Duodenal mucosa (tissue), 2 donors: ENCODE measurements around the gene PCOLCE2.

Experiments used
- H3K27ac ChIP-seq: one replicate; pipeline ENCODE4 v1.7.0; 2013; ENCODE audit warnings: low read depth, low read length
- H3K27me3 ChIP-seq, 2 donors: one replicate each; pipeline ENCODE4 v1.7.0; 2013; ENCODE audit warnings: low read length in 2 of 2, control low read depth in 1 of 2; ENCODE audit not compliant: insufficient read depth in 2 of 2, control insufficient read depth in 1 of 2
- H3K36me3 ChIP-seq, 2 donors: one replicate each; pipeline ENCODE4 v1.7.0; 2013; ENCODE audit warnings: low read length in 2 of 2, control low read depth in 1 of 2; ENCODE audit not compliant: insufficient read depth in 2 of 2, control insufficient read depth in 1 of 2
- H3K4me1 ChIP-seq, 2 donors: one replicate each; pipeline ENCODE4 v1.7.0; 2013; ENCODE audit warnings: low read length in 2 of 2, control low read depth in 1 of 2; ENCODE audit not compliant: insufficient read depth in 2 of 2, control insufficient read depth in 1 of 2
- H3K4me3 ChIP-seq, 2 donors: one replicate each; pipeline ENCODE4 v1.7.0; 2013; ENCODE audit warnings: low read length in 2 of 2, low read depth in 1 of 2
- H3K9ac ChIP-seq, 2 donors: one replicate each; pipeline ENCODE4 v1.7.0; 2013; ENCODE audit warnings: low read length in 2 of 2, low read depth in 1 of 2
- H3K9me3 ChIP-seq, 2 donors: one replicate each; pipeline ENCODE4 v1.7.0; 2013; ENCODE audit warnings: low read length in 2 of 2, control low read depth in 1 of 2; ENCODE audit not compliant: control insufficient read depth in 1 of 2

The PCOLCE2 gene

GRCh38 chr3:142904639-142905436, 16.0 kb upstream of the PCOLCE2 start:
- Histone ChIP-seq H3K9me3 (no peaks in the 10 kb centered on the region), H3K4me1 (no peaks in the 10 kb centered on the region), H3K9ac (no peak overlapping the region), H3K27me3 (no peaks in the 10 kb centered on the region), H3K27ac (no peak overlapping the region), H3K36me3 (no peaks in the 10 kb centered on the region), H3K4me3 (no peak overlapping the region)

- no peaks in the 10 kb centered on the region for H3K4me1 ChIP-seq
Measured at GRCh38 chr3:142902356-142902755, 13.5 kb upstream of the PCOLCE2 start.

GRCh38 chr3:142898346-142899213, 9.7 kb upstream of the PCOLCE2 start:
- no peak overlapping the region for H3K27ac ChIP-seq
- no peaks in the 10 kb centered on the region for H3K9me3 ChIP-seq
- no peak overlapping the region for H3K4me3 ChIP-seq
- H3K9ac ChIP-seq, result no peak overlapping the region
- no peaks in the 10 kb centered on the region for H3K27me3 ChIP-seq
- no peaks in the 10 kb centered on the region for H3K36me3 ChIP-seq
- H3K4me1 ChIP-seq, result no peaks in the 10 kb centered on the region

More at GRCh38 chr3:142902356-142902755, 13.5 kb upstream of the PCOLCE2 start:
- Histone ChIP-seq H3K9ac (no peak overlapping the region), H3K27ac (no peak overlapping the region), H3K27me3 (no peaks in the 10 kb centered on the region), H3K4me3 (no peak overlapping the region), H3K9me3 (no peaks in the 10 kb centered on the region), H3K36me3 (no peaks in the 10 kb centered on the region)

- no peaks in the 10 kb centered on the region for H3K9me3 ChIP-seq
- no peaks in the 10 kb centered on the region for H3K4me1 ChIP-seq
- peaks cover 0 to 3% of the 10 kb centered on the region in 2 donors for H3K27me3 ChIP-seq
- no peak overlapping the region for H3K4me3 ChIP-seq
- H3K9ac ChIP-seq, result no peak overlapping the region
- no peak overlapping the region for H3K27ac ChIP-seq
- H3K36me3 ChIP-seq, result no peaks in the 10 kb centered on the region
Measured at GRCh38 chr3:142897807-142898206, 8.9 kb upstream of the PCOLCE2 start.

- Histone ChIP-seq H3K27ac (no peak overlapping the region), H3K9me3 (no peaks in the 10 kb centered on the region), H3K27me3 (peaks cover 0 to 3% of the 10 kb centered on the region in 2 donors), H3K9ac (no peak overlapping the region), H3K4me3 (no peak overlapping the region), H3K4me1 (no peaks in the 10 kb centered on the region), H3K36me3 (no peaks in the 10 kb centered on the region)
Measured at GRCh38 chr3:142896996-142897395, 8.1 kb upstream of the PCOLCE2 start.

GRCh38 chr3:142896201-142896755, 7.4 kb upstream of the PCOLCE2 start:
- H3K27ac ChIP-seq, result no peak overlapping the region
- no peak overlapping the region for H3K4me3 ChIP-seq
- H3K27me3 ChIP-seq, result peaks cover 0 to 7% of the 10 kb centered on the region in 2 donors
- no peaks in the 10 kb centered on the region for H3K4me1 ChIP-seq
- no peaks in the 10 kb centered on the region for H3K36me3 ChIP-seq
- no peak overlapping the region for H3K9ac ChIP-seq
- H3K9me3 ChIP-seq, result no peaks in the 10 kb centered on the region

- Histone ChIP-seq H3K36me3 (no peaks in the 10 kb centered on the region), H3K9me3 (no peaks in the 10 kb centered on the region), H3K9ac (no peak overlapping the region), H3K27ac (no peak overlapping the region), H3K4me1 (no peaks in the 10 kb centered on the region), H3K4me3 (no peak overlapping the region), H3K27me3 (peaks cover 10 to 17% of the 10 kb centered on the region in 2 donors)
Measured at GRCh38 chr3:142894493-142894892, 5.6 kb upstream of the PCOLCE2 start.

- Histone ChIP-seq H3K36me3 (no peaks in the 10 kb centered on the region), H3K27me3 (peaks cover 25 to 35% of the 10 kb centered on the region in 2 donors), H3K9ac (no peak overlapping the region), H3K9me3 (no peaks in the 10 kb centered on the region), H3K4me3 (no peak overlapping the region), H3K4me1 (peaks cover 0 to 8% of the 10 kb centered on the region in 2 donors), H3K27ac (no peak overlapping the region)
Measured at GRCh38 chr3:142892714-142893113, 3.8 kb upstream of the PCOLCE2 start.

GRCh38 chr3:142890592-142890991, 1.7 kb upstream of the PCOLCE2 start:
- Histone ChIP-seq H3K4me1 (peaks cover 0 to 8% of the 10 kb centered on the region in 2 donors), H3K9me3 (no peaks in the 10 kb centered on the region), H3K27me3 (peaks cover 34 to 36% of the 10 kb centered on the region in 2 donors), H3K36me3 (no peaks in the 10 kb centered on the region), H3K4me3 (no peak overlapping the region), H3K27ac (no peak overlapping the region), H3K9ac (no peak overlapping the region)
